ENCODE measurements around the gene MICOS13. TPM values are rescaled to one million over a fixed set of nuclear protein-coding genes. Genes with fewer than 3 reads are reported as not detected.
"Not testable (repeated sequence)": the region's sequence is repeated elsewhere in the genome, so short reads cannot be mapped to it uniquely, and the experiment has no call there.

The MICOS13 gene
- total RNA-seq, 1 donor from 2014 or later, result 48.0 TPM

DNA sequence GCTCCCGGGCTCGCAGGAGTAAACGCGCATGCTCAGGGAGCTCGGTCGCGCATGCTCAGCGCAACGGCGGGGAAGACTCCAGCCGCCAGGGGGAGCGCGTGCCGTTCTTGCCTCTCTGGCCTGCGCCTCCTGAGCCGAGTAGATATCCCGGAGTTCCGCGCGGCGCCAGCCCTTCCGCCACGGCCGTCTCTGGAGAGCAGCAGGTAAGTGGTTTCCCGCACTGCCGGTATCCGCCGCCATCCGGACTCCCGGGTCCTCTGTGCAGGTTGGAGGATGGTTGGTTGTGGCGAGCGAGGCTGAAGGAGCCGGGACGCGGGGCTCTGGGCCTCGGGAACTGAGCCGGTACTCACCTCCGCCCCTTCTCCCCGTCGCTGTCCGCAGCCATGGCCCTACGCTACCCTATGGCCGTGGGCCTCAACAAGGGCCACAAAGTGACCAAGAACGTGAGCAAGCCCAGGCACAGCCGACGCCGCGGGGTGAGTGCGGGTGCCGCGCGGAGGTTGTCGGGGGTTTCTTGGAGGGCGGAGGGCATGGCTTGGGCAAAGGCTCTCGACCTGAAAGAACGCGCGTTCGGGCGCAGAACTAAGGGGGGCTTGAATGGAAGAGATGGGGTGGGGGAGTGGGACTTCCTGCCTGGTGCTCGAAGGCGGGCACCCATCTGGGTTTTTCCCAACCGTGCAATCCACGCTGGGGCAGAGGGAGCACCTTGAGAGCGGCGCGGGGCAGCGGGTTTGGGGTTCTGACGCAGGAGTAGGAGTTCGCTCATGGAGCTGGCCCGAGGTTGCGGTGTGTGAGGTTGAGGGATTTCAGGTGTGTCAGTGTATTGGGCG is 10.0 kb upstream of the MICOS13 start, which contains the start of gene RPL36:
TSS of gene RPL36 (plus strand) at position 171 of the 830 bp plus-strand sequence. CDS start at position 384, 213 bp downstream.
- Mint-ChIP-seq H3K27ac (ENCODE audit: unreplicated experiment) (peak within 1 kb of the TSS; percentile 95), H3K36me3 (ENCODE audit: low read depth, unreplicated experiment) (peaks cover 13% of the 10 kb centered on the region), H3K4me1 (ENCODE audit: low read depth, unreplicated experiment) (peaks cover 7% of the 10 kb centered on the region), H3K4me3 (ENCODE audit: unreplicated experiment) (peak within 1 kb of the TSS; percentile 99), H3K27me3 (ENCODE audit: low read depth, unreplicated experiment) (no peaks in the 10 kb centered on the region), H3K9me3 (ENCODE audit: unreplicated experiment) (peaks cover 3% of the 10 kb centered on the region)
- Histone ChIP-seq H3K36me3 (ENCODE audit: insufficient read depth, low read length) (peaks cover 8% of the 10 kb centered on the region), H3K9ac (ENCODE audit: low read length) (peak within 1 kb of the TSS; percentile 98), H3K27me3 (ENCODE audit: insufficient read depth, low read length) (no peaks in the 10 kb centered on the region), H2AFZ (ENCODE audit: low read depth, low read length) (peak within 1 kb of the TSS; percentile 69), H3K9me3 (ENCODE audit: insufficient read depth, low read depth, low read length) (no peaks in the 10 kb centered on the region), H4K20me1 (ENCODE audit: insufficient read depth, low read length) (peaks cover 52% of the 10 kb centered on the region), H3K27ac (ENCODE audit: low read depth, low read length) (peak within 1 kb of the TSS; percentile 85), H3K79me2 (ENCODE audit: insufficient read depth, low read length) (peaks cover 53% of the 10 kb centered on the region), H3K4me1 (ENCODE audit: insufficient read depth, low read length) (peaks cover 8% of the 10 kb centered on the region), H3K4me2 (ENCODE audit: low read length) (peak within 1 kb of the TSS; percentile 86), H3K4me3 (ENCODE audit: insufficient read depth, low read depth, low read length) (peak within 1 kb of the TSS; percentile 98)
- DNase-seq (ENCODE audit: low read depth) (peak; percentile 83), FAIRE-seq (peak; percentile 50)
- TF ChIP-seq, protein P1, sequence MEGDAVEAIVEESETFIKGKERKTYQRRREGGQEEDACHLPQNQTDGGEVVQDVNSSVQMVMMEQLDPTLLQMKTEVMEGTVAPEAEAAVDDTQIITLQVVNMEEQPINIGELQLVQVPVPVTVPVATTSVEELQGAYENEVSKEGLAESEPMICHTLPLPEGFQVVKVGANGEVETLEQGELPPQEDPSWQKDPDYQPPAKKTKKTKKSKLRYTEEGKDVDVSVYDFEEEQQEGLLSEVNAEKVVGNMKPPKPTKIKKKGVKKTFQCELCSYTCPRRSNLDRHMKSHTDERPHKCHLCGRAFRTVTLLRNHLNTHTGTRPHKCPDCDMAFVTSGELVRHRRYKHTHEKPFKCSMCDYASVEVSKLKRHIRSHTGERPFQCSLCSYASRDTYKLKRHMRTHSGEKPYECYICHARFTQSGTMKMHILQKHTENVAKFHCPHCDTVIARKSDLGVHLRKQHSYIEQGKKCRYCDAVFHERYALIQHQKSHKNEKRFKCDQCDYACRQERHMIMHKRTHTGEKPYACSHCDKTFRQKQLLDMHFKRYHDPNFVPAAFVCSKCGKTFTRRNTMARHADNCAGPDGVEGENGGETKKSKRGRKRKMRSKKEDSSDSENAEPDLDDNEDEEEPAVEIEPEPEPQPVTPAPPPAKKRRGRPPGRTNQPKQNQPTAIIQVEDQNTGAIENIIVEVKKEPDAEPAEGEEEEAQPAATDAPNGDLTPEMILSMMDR (IDR thresholded peaks at IDR 0.05; ENCODE audit: insufficient read depth, low read depth, low read length), result peak; percentile 89
- TF ChIP-seq EZH2 (IDR thresholded peaks at IDR 0.05; ENCODE audit: insufficient read depth, low read length), result no peak

DNA sequence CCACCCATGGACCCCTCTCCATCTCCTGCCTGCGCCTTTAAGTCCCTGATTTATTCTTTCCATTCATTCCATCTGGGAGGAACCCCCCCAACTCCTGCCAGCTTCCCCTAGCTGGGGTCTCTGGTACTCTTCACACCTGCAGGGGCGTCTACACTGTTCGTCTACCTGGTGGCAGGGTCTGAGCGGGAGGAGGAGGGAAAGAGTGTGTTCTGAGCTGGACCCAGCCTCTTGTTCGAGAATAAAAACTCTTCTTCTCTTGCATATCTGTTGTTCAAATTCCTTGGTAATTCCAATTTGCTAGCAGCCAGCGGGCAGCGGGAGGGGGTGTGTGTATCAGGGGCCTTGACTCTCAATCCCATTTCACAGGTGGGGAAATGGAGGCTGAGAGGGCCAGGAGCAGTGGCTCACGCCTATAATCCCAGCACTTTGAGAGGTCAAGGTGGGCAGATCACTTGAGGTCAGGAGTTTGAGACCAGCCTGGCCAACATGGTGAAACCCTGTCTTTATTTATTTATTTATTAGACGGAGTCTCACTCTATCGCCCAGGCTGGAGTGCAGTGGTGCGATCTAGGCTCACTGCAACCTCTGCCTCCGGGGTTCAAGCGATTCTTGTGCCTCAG is 8.1 kb upstream of the MICOS13 start:
- not testable (repeated sequence) for H3K4me3 ChIP-seq (ENCODE audit: insufficient read depth, low read depth, low read length); FAIRE-seq; H3K27ac ChIP-seq (ENCODE audit: low read depth, low read length); H3K9me3 Mint-ChIP-seq (ENCODE audit: unreplicated experiment); H3K27me3 ChIP-seq (ENCODE audit: insufficient read depth, low read length); H3K4me1 Mint-ChIP-seq (ENCODE audit: low read depth, unreplicated experiment); H3K9me3 ChIP-seq (ENCODE audit: insufficient read depth, low read depth, low read length); H3K36me3 ChIP-seq (ENCODE audit: insufficient read depth, low read length); H2AFZ ChIP-seq (ENCODE audit: low read depth, low read length); H3K4me2 ChIP-seq (ENCODE audit: low read length); DNase-seq (ENCODE audit: low read depth); H3K9ac ChIP-seq (ENCODE audit: low read length); H3K4me1 ChIP-seq (ENCODE audit: insufficient read depth, low read length); H3K27me3 Mint-ChIP-seq (ENCODE audit: low read depth, unreplicated experiment); H3K27ac Mint-ChIP-seq (ENCODE audit: unreplicated experiment)
- Mint-ChIP-seq H3K4me3 (ENCODE audit: unreplicated experiment) (peak overlapping the region; percentile 70), H3K36me3 (ENCODE audit: low read depth, unreplicated experiment) (peaks cover 16% of the 10 kb centered on the region)
- Histone ChIP-seq H3K79me2 (ENCODE audit: insufficient read depth, low read length) (peaks cover 33% of the 10 kb centered on the region), H4K20me1 (ENCODE audit: insufficient read depth, low read length) (peaks cover 32% of the 10 kb centered on the region)

DNA sequence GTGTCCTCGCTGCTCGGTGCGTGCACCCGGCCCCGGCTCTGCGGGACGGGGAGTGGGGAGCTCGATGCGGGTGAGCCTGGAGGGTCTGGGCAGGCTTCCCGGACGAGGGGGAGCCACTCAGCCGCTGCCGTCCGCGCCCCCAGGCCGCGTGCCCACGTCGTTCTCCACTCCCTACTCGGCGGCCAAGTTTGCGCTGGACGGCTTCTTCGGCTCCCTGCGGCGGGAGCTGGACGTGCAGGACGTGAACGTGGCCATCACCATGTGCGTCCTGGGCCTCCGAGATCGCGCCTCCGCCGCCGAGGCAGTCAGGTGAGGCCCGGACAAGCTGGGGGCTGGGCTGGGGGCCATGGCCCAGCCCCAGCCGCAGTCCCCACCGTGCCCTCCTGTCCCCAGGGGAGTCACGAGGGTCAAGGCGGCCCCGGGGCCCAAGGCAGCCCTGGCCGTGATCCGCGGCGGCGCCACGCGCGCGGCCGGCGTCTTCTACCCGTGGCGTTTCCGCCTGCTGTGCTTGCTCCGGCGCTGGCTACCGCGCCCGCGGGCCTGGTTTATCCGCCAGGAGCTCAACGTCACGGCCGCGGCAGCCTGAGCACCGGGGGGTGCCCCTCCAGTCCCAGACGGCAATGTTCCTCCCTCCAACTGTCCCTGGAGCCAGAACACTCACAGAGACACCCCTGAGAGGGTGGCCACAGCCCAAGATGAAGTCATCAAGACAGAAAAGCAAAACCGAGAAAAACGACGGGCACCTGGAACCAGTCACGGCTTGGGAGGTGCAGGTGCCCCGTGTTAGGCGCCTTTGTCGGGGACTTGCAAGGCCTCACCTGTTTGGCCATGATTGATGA is 7.3 kb upstream of the MICOS13 start:
- Histone ChIP-seq H2AFZ (ENCODE audit: low read depth, low read length) (peak overlapping the region; percentile 75), H3K4me3 (ENCODE audit: insufficient read depth, low read depth, low read length) (no peak overlapping the region)
- TF ChIP-seq, protein P1 (IDR thresholded peaks at IDR 0.05; ENCODE audit: insufficient read depth, low read depth, low read length), result no peak
- TF ChIP-seq EZH2 (IDR thresholded peaks at IDR 0.05; ENCODE audit: insufficient read depth, low read length), result no peak

More for the DNA sequence above, 7.3 kb upstream of the MICOS13 start:
- peaks cover 6% of the 10 kb centered on the region for H3K4me1 Mint-ChIP-seq (ENCODE audit: low read depth, unreplicated experiment)
- Histone ChIP-seq H3K4me1 (ENCODE audit: insufficient read depth, low read length) (peaks cover 8% of the 10 kb centered on the region), H3K9me3 (ENCODE audit: insufficient read depth, low read depth, low read length) (no peaks in the 10 kb centered on the region), H3K79me2 (ENCODE audit: insufficient read depth, low read length) (peaks cover 25% of the 10 kb centered on the region), H3K9ac (ENCODE audit: low read length) (no peak overlapping the region), H3K27me3 (ENCODE audit: insufficient read depth, low read length) (no peaks in the 10 kb centered on the region), H3K27ac (ENCODE audit: low read depth, low read length) (no peak overlapping the region), H3K36me3 (ENCODE audit: insufficient read depth, low read length) (peaks cover 4% of the 10 kb centered on the region), H3K4me2 (ENCODE audit: low read length) (peak overlapping the region; percentile 81), H4K20me1 (ENCODE audit: insufficient read depth, low read length) (peaks cover 24% of the 10 kb centered on the region)
- H3K4me3 Mint-ChIP-seq (ENCODE audit: unreplicated experiment), result no peak overlapping the region
- peaks cover 14% of the 10 kb centered on the region for H3K36me3 Mint-ChIP-seq (ENCODE audit: low read depth, unreplicated experiment)
- H3K27me3 Mint-ChIP-seq (ENCODE audit: low read depth, unreplicated experiment), result no peaks in the 10 kb centered on the region
- no peak overlapping the region for H3K27ac Mint-ChIP-seq (ENCODE audit: unreplicated experiment)
- DNase-seq (ENCODE audit: low read depth), result no peak
- FAIRE-seq, result no peak
- peaks cover 3% of the 10 kb centered on the region for H3K9me3 Mint-ChIP-seq (ENCODE audit: unreplicated experiment)

Data from astrocyte (in vitro differentiated cells and primary cell).